ENCODE data around the gene FOXL2. TPM values are rescaled to one million over a fixed set of nuclear protein-coding genes. Genes with fewer than 3 reads are reported as not detected.

Gene FOXL2
- total and polyA plus RNA-seq, 2 of the 13 experiments (the other 11 are each of a cell fraction or from before 2014, with no cell fraction given): not detected

- TF ChIP-seq ZNF407 (CRISPR knock-in tag; IDR thresholded peaks at IDR 0.05; ENCODE audit: not compliant biosample characterization) (no peak), UBTF (CRISPR knock-in tag; IDR thresholded peaks at IDR 0.05) (peak; percentile 40), CERS6 (CRISPR knock-in tag; IDR thresholded peaks at IDR 0.05) (no peak), ADNP (CRISPR knock-in tag; IDR thresholded peaks at IDR 0.05) (no peak), ARNT2 (CRISPR knock-in tag; IDR thresholded peaks at IDR 0.05; ENCODE audit: low read depth) (no peak), ZNF331 (CRISPR knock-in tag; IDR thresholded peaks at IDR 0.05) (no peak), ARNT (IDR thresholded peaks at IDR 0.05) (no peak), NFKBIZ (CRISPR knock-in tag; IDR thresholded peaks at IDR 0.05) (no peak), HNRNPLL (IDR thresholded peaks at IDR 0.05; ENCODE audit: low read depth, low read length, poor library complexity, severe bottlenecking) (peak; percentile 74), GABPB1 (CRISPR knock-in tag; IDR thresholded peaks at IDR 0.05) (peak; percentile 54; the same call in 1 of the 2 replicates), MTF2 (CRISPR knock-in tag; IDR thresholded peaks at IDR 0.05; ENCODE audit: borderline replicate concordance) (peak; percentile 94; the same call in 1 of the 2 replicates), YEATS2 (CRISPR knock-in tag; IDR thresholded peaks at IDR 0.05; ENCODE audit: borderline replicate concordance) (no peak), EZH2 (conservative IDR thresholded peaks at IDR 0.05; ENCODE audit: low read depth, low read length) (peak; percentile 95), RARG (CRISPR knock-in tag; IDR thresholded peaks at IDR 0.05; ENCODE audit: low read depth) (no peak), ZSCAN31 (CRISPR knock-in tag; IDR thresholded peaks at IDR 0.05; ENCODE audit: low read depth) (no peak), NFATC3 (CRISPR knock-in tag; IDR thresholded peaks at IDR 0.05) (no peak)
Measured at GRCh38 chr3:138950006-138950644, 3.2 kb upstream of the FOXL2 start (continued).
